Dendritic cell treated with granulocyte-macrophage colony-stimulating factor and Interleukin-4, amounts not matched to agents 40 ng/mL and 50 ng/mL, for 4 days (primary cell): ENCODE data around the gene POU2AF3.

ENCODE experiments used
- H3K27ac Mint-ChIP-seq: one replicate; pipeline ENCODE4 v1.8.0; 2022; ENCODE audit warnings: mild to moderate bottlenecking, mixed read lengths
- H3K27me3 Mint-ChIP-seq: one replicate; pipeline ENCODE4 v1.8.0; 2022; ENCODE audit warnings: mild to moderate bottlenecking, mixed read lengths
- H3K36me3 Mint-ChIP-seq: one replicate; pipeline ENCODE4 v1.8.0; 2022; ENCODE audit warnings: low read depth, mixed read lengths
- H3K4me1 Mint-ChIP-seq: one replicate; pipeline ENCODE4 v1.8.0; 2022; ENCODE audit warnings: low read depth, mixed read lengths
- H3K4me3 Mint-ChIP-seq: one replicate; pipeline ENCODE4 v1.8.0; 2022; ENCODE audit warnings: mild to moderate bottlenecking, moderate library complexity, mixed read lengths
- H3K9me3 Mint-ChIP-seq: one replicate; pipeline ENCODE4 v1.8.0; 2022; ENCODE audit warnings: mixed read lengths
- intact Hi-C: fragments of 100-400 bp; cut with micrococcal nuclease; formaldehyde crosslinking; loops from one replicate; pipeline ENCODE4 v1.15.0; 2022

The POU2AF3 gene

DNA sequence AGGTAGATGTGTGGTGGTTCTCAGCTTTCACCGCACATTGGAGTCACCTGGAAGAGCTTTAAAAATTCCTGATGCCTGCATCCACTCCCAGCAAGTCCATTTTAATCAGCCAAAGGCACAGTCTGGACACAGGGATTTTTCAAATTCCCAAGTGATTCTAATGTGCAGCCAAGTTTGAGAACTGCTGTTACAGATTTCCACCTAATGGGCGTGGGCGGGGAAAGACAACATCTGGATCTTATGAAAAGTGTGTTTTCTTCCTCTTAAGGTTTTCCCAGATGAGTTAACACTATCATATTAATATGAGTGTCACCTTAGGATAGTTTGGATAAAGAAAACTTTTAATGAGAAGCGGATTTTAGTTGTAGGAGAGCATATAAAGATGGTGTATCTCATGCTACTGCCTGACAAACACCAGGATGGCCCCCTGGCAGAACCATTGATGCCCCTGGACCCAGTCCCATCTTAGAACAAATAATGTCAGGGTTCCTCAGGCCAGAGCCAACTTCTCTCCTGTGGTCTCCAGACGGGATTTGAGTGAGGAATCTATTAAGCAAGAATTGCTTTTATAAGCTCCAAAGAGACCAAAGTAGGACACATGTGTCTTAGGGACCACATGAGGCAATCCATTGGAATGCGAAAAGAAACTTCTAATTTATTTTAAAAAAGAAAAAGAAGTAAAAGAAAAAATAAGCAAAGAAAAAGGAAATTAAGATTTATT is 48.8 kb downstream of the POU2AF3 start:
- Mint-ChIP-seq H3K27ac (no peak overlapping the region), H3K36me3 (no peaks in the 10 kb centered on the region), H3K27me3 (peaks cover 6% of the 10 kb centered on the region), H3K4me1 (no peaks in the 10 kb centered on the region), H3K4me3 (no peak overlapping the region), H3K9me3 (no peaks in the 10 kb centered on the region)
- intact Hi-C loops, result no loop called here

- Mint-ChIP-seq H3K36me3 (no peaks in the 10 kb centered on the region), H3K27me3 (peaks cover 6% of the 10 kb centered on the region), H3K4me3 (no peak overlapping the region), H3K27ac (no peak overlapping the region), H3K4me1 (no peaks in the 10 kb centered on the region), H3K9me3 (no peaks in the 10 kb centered on the region)
- intact Hi-C loops, result no loop called here
These were observed 49.4 kb downstream of the POU2AF3 start for GRCh38 chr11:111347723-111348115.

DNA sequence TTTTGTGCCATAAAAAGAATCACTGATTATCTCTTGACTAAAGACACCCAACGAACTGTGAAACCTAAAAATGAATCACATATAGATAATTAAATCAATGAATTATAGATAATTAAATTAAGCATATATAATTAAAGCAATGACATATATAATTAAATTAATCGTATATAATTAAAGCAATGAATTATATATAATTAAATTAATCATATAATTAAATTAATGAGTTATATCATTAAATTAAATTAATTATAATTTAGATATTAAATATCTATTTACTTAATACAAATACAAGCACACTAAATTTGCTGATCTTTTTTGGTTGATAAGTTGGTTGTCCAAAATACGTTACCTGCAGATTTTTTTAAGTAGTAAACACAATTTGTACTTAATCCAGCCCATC is 49.8 kb downstream of the POU2AF3 start:
- Mint-ChIP-seq H3K9me3 (no peaks in the 10 kb centered on the region), H3K36me3 (no peaks in the 10 kb centered on the region), H3K4me1 (no peaks in the 10 kb centered on the region), H3K27me3 (peaks cover 6% of the 10 kb centered on the region), H3K4me3 (no peak overlapping the region), H3K27ac (no peak overlapping the region)
- intact Hi-C loops, result no loop called here

DNA sequence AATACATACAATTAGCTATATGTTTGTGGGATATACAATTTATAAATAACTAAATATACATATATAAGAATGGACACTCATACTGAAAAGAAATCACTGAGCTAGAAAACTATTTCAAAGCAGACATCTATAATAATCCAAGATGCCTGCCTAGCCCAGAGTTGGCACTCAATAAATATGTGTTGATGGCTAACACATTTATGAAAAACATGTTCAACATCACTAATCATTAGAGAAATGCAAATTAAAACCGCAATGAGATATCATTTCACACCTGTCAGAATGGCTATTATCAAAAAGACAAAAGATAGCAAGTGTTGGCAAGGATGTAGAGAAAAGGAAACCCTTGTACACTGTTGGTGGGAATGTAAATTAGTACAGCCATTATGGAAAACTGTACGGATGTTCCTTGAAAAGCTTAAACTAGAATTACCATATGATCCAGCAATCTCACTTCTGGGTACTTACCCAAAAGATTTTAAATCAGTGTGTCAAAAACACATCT is 50.9 kb downstream of the POU2AF3 start:
- intact Hi-C loops, result no loop called here
- H3K4me3 Mint-ChIP-seq, result no peak overlapping the region
- H3K27ac Mint-ChIP-seq, result no peak overlapping the region
- H3K36me3 Mint-ChIP-seq, result no peaks in the 10 kb centered on the region
- no peaks in the 10 kb centered on the region for H3K9me3 Mint-ChIP-seq
- H3K27me3 Mint-ChIP-seq, result peaks cover 6% of the 10 kb centered on the region
- no peaks in the 10 kb centered on the region for H3K4me1 Mint-ChIP-seq

- Mint-ChIP-seq H3K4me1 (no peaks in the 10 kb centered on the region), H3K27ac (no peak overlapping the region), H3K36me3 (no peaks in the 10 kb centered on the region), H3K27me3 (peaks cover 6% of the 10 kb centered on the region), H3K4me3 (no peak overlapping the region), H3K9me3 (no peaks in the 10 kb centered on the region)
- intact Hi-C loops, result no loop called here
These were observed 52.5 kb downstream of the POU2AF3 start for GRCh38 chr11:111350811-111351210.

DNA sequence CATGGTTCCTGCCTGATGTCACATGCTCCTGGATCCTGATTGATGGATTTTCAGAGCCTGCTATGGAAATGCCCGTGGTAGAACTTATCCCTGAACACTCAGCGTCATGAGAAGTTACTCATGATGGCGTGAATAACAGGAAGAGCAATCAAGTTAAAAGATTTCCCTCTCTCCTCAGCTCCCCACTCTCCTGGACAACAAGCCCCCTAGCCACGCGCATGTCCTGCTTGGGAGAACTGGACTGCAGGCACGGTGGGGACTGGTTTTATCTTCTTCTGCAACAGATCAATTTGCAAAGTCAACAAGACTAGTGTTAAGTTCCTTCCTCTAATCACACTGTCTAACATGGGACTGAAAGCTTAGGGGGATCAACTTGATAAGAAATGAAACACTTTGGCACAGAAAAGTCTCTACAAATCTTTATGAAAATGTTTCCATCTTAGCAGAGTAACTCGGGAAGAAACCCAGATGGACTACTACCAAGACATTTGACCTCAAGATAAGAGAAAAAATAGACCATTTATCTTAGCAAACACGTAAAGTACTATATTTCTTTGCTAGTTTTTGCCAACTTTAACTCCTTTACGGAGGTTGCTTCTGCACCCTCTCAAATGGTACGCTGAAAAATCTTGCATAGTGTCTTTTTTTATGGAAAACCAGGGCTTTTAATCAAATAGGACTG is 53.2 kb downstream of the POU2AF3 start:
- H3K4me1 Mint-ChIP-seq, result no peaks in the 10 kb centered on the region
- no peak overlapping the region for H3K27ac Mint-ChIP-seq
- peaks cover 6% of the 10 kb centered on the region for H3K27me3 Mint-ChIP-seq
- no peaks in the 10 kb centered on the region for H3K36me3 Mint-ChIP-seq
- no peak overlapping the region for H3K4me3 Mint-ChIP-seq
- no peaks in the 10 kb centered on the region for H3K9me3 Mint-ChIP-seq
- intact Hi-C loops, result no loop called here

DNA sequence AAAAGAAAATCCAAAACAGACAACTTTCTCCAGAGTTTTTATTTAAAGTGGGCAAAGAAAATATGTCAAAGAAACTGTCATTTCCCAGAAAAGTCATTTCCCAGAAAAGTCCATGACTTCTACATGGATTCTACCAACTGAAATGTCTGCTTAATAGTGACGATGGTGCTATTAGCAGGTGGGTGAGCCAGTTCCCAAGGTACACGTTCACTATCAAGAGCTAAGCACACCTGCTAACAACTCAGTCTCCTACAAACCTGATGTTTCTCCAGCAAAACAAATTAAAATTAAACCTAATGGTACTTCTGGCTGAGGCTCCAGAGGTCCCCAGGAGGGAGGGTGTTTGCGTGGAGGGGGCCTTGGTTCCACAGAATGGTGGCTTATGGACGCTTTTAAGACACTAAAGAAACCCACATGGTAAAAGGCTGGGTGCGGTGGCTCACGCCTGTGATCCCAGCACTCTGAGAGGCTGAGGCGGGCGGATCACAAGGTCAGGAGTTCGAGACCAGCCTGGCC is 53.9 kb downstream of the POU2AF3 start:
- no peaks in the 10 kb centered on the region for H3K4me1 Mint-ChIP-seq
- no peak overlapping the region for H3K4me3 Mint-ChIP-seq
- no peaks in the 10 kb centered on the region for H3K36me3 Mint-ChIP-seq
- H3K27ac Mint-ChIP-seq, result no peak overlapping the region
- intact Hi-C loops, result no loop called here
- peaks cover 6% of the 10 kb centered on the region for H3K27me3 Mint-ChIP-seq
- H3K9me3 Mint-ChIP-seq, result no peaks in the 10 kb centered on the region

DNA sequence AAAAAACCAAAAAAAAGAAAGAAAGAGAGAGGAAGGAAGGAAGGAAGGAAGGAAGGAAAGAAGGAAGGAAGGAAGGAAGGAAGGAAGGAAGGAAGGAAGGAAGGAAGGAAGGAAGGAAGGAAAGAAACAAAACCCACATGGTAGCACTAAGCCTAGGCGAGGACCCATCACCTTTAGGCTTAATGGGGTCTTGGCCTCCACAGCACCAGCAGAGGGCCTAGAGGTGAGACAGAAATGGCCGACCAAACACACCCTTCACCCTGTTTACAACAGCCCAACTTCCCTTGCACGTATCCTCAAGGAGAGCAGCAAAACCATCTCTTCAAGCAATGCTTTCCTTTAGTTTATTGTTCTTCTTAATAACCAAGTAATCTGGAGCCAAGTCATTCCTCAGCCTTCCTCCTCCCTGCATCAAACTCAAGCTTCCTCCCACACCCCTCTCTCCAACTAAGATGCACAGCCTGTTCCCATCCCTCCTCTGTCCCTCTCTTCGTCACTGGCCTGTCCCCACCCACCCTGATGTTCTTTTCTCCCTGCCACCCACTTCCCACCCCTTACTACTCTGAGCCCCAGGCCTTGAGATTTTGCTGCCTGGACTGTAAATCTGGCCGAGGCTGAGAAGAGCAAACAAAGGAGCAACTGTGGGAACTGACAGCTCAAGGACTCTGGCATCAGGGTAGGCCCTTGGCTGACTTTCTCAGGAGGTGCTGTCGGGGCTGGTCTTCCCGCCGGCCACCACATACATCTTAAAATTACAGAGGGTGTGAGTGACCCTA is 54.8 kb downstream of the POU2AF3 start:
- H3K4me1 Mint-ChIP-seq, result no peaks in the 10 kb centered on the region
- H3K9me3 Mint-ChIP-seq, result no peaks in the 10 kb centered on the region
- no peaks in the 10 kb centered on the region for H3K36me3 Mint-ChIP-seq
- intact Hi-C loops, result no loop called here
- H3K27me3 Mint-ChIP-seq, result peaks cover 6% of the 10 kb centered on the region
- H3K4me3 Mint-ChIP-seq, result no peak overlapping the region
- H3K27ac Mint-ChIP-seq, result no peak overlapping the region

DNA sequence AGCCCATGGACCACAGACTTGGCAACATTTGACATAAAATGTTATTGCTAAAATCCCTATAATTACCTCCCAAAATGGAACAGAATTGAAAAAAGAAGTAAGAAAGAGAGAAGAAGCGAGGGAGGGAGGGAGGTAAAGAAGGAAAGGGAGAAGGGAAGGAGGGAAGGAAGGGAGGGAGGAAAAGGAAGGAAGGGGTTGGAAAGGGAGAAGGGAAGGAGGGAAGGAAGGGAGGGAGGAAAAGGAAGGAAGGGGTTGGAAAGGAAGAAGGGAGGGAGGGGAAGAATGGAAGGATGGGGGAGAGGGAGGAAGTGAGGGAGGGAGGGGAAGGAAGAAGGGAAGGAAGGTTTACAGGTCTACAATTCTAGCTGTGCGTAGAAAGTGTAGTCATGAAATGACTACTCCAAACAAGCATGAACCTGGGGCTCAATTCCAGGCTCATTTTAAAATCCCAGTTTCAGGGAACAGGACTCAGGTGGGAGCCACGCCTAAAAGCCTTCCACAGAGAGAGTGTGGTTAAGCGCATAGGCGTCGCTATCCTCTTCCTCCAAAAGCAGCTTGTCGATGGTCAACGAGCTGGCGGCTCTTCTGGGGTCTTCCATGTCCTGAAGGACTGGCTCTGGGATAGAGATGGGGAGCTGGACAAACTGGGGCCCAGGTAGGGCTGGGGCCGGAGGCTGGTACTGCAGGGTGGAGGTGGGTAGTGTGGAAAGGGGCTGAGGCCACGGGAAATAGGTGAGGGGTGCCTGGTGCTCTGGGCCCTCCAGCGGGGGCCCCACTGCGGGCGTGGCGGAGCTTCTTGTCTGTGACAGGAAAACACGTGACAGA is 55.6 kb downstream of the POU2AF3 start:
- intact Hi-C loops, result no loop called here
- Mint-ChIP-seq H3K27ac (no peak overlapping the region), H3K9me3 (no peaks in the 10 kb centered on the region), H3K36me3 (no peaks in the 10 kb centered on the region), H3K27me3 (peaks cover 6% of the 10 kb centered on the region), H3K4me1 (no peaks in the 10 kb centered on the region), H3K4me3 (no peak overlapping the region)

DNA sequence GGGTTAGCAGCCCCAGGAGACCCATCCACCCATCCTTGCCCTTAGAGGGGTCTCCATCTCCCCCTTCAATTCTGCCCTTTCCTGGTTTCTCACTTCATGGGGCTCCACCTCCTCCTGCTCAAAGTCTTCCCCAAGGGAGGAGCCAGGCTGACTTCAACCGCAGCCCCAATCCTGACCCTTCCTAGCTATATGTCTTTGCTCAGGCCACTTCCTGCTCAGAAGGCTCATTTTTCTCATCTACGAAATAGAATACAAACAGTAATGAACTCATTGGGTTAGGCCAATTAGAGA is 56.2 kb downstream of the POU2AF3 start:
- H3K4me3 Mint-ChIP-seq, result no peak overlapping the region
- H3K4me1 Mint-ChIP-seq, result no peaks in the 10 kb centered on the region
- H3K27me3 Mint-ChIP-seq, result peaks cover 6% of the 10 kb centered on the region
- intact Hi-C loops, result no loop called here
- no peaks in the 10 kb centered on the region for H3K9me3 Mint-ChIP-seq
- H3K27ac Mint-ChIP-seq, result no peak overlapping the region
- H3K36me3 Mint-ChIP-seq, result no peaks in the 10 kb centered on the region

DNA sequence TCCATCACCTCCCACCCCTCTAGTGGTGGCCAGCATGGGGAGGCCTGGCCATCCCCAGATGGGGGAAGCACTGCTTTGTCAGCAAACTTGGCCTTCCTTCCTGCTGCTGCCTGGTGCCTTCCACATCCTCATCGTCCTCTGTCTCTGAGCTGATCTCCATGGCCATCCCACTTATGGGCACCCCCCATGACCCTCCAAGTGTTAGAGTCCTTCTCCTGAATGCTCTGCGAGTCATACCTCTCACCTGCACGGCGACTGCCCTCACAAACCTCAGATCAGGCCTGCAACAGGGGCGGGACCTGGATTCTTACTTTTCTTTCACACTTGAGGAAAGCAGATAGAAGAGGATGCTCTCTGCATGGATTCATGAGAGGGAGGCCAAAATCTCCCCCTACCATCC is 56.8 kb downstream of the POU2AF3 start:
- no peaks in the 10 kb centered on the region for H3K9me3 Mint-ChIP-seq
- H3K27me3 Mint-ChIP-seq, result peaks cover 4% of the 10 kb centered on the region
- no peak overlapping the region for H3K27ac Mint-ChIP-seq
- intact Hi-C loops, result no loop called here
- H3K4me3 Mint-ChIP-seq, result no peak overlapping the region
- H3K4me1 Mint-ChIP-seq, result no peaks in the 10 kb centered on the region
- H3K36me3 Mint-ChIP-seq, result no peaks in the 10 kb centered on the region

DNA sequence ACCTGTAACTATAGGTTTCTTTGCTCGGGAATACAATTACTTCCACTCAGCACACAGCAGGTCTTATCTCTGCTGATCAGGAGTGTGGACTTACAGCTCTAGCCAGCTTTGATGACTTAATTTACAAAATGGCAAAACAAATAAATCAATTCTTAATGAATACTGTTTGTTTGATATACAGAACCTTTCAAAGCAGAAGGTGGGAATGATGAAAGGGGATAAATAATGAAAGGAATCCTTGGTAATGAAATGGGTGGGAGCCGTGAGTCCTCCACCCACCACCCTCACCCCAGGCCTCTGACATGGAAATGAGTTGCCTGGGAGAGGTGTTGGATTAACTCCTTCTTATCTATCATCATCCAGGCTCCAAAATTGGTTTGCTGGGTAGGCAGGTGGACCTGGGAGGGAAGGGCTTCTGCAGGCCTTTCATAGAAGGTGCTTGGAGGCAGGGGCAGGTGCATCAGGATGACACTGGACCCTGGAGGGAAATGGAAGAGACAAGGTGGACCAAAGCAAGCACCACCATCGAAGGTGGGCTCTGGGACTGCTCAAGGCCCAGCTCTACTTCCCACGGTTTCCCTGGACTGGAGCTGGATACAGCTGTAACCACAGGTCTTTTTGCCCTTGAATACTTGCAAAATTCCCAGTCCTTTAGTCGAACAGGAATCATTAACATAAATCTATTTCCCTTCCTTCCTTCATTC is 57.8 kb downstream of the POU2AF3 start:
- no peaks in the 10 kb centered on the region for H3K9me3 Mint-ChIP-seq
- H3K4me3 Mint-ChIP-seq, result no peak overlapping the region
- H3K4me1 Mint-ChIP-seq, result no peaks in the 10 kb centered on the region
- no peak overlapping the region for H3K27ac Mint-ChIP-seq
- no peaks in the 10 kb centered on the region for H3K27me3 Mint-ChIP-seq
- intact Hi-C loops, result no loop called here
- no peaks in the 10 kb centered on the region for H3K36me3 Mint-ChIP-seq

DNA sequence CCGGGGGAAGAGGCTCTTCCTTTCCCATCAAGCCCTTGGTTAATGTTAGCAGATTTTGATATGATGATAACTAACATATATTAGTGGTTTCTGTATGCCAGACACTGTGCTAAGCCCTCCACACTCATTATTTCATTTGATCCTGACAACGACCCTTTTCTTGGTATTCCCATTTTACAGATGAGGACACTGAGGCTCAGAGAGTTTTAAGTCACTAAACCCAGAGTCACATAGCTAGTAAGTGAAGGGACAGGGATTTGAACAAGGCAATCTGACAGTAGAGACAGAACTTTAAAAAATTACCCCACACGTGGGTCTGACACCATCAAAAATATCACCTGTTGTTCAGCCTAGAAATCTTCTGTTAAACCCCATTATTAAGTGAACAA is 58.3 kb downstream of the POU2AF3 start:
- no peaks in the 10 kb centered on the region for H3K27me3 Mint-ChIP-seq
- intact Hi-C loops, result no loop called here
- H3K9me3 Mint-ChIP-seq, result no peaks in the 10 kb centered on the region
- H3K4me3 Mint-ChIP-seq, result no peak overlapping the region
- H3K4me1 Mint-ChIP-seq, result no peaks in the 10 kb centered on the region
- H3K36me3 Mint-ChIP-seq, result no peaks in the 10 kb centered on the region
- H3K27ac Mint-ChIP-seq, result no peak overlapping the region
